ENCODE data around the gene CDH16.

Gene CDH16

GRCh38 chr16:66918355-66918754 lies 330 bp downstream of the CDH16 start:
- DNase-seq = no peak
- Histone ChIP-seq H3K27ac (peak overlapping the region; percentile 90), H3K36me3 (peaks cover 26% of the 10 kb centered on the region), H3K9me3 (ENCODE audit: severe bottlenecking) (no peaks in the 10 kb centered on the region), H3K4me3 (ENCODE audit: low read depth, low read length) (no peak overlapping the region), H3K27me3 (ENCODE audit: insufficient read depth, low read depth, severe bottlenecking) (no peaks in the 10 kb centered on the region)
- TF ChIP-seq CTCF (IDR thresholded peaks at IDR 0.05; ENCODE audit: low read depth, low read length) = no peak

GRCh38 chr16:66917741-66918140 lies 944 bp downstream of the CDH16 start:
- Histone ChIP-seq H3K9me3 (ENCODE audit: severe bottlenecking) (no peaks in the 10 kb centered on the region), H3K36me3 (peaks cover 19% of the 10 kb centered on the region), H3K4me3 (ENCODE audit: low read depth, low read length) (no peak overlapping the region), H3K27ac (peak overlapping the region; percentile 90), H3K27me3 (ENCODE audit: insufficient read depth, low read depth, severe bottlenecking) (no peaks in the 10 kb centered on the region)
- no peak for DNase-seq
- no peak for TF ChIP-seq CTCF (IDR thresholded peaks at IDR 0.05; ENCODE audit: low read depth, low read length)

GRCh38 chr16:66916518-66916917 lies 2.2 kb downstream of the CDH16 start:
- TF ChIP-seq CTCF (IDR thresholded peaks at IDR 0.05; ENCODE audit: low read depth, low read length) = no peak
- Histone ChIP-seq H3K36me3 (peaks cover 7% of the 10 kb centered on the region), H3K9me3 (ENCODE audit: severe bottlenecking) (no peaks in the 10 kb centered on the region), H3K4me3 (ENCODE audit: low read depth, low read length) (no peak overlapping the region), H3K27me3 (ENCODE audit: insufficient read depth, low read depth, severe bottlenecking) (no peaks in the 10 kb centered on the region), H3K27ac (no peak overlapping the region)
- no peak for DNase-seq

- Histone ChIP-seq H3K27ac (no peak overlapping the region), H3K9me3 (ENCODE audit: severe bottlenecking) (no peaks in the 10 kb centered on the region), H3K4me3 (ENCODE audit: low read depth, low read length) (no peak overlapping the region), H3K36me3 (no peaks in the 10 kb centered on the region), H3K27me3 (ENCODE audit: insufficient read depth, low read depth, severe bottlenecking) (no peaks in the 10 kb centered on the region)
- no peak for DNase-seq
- TF ChIP-seq CTCF (IDR thresholded peaks at IDR 0.05; ENCODE audit: low read depth, low read length) = no peak
These were observed 3.6 kb downstream of the CDH16 start for GRCh38 chr16:66915041-66915440.

GRCh38 chr16:66914541-66914940 lies 4.1 kb downstream of the CDH16 start:
- TF ChIP-seq CTCF (IDR thresholded peaks at IDR 0.05; ENCODE audit: low read depth, low read length) = no peak

GRCh38 chr16:66913711-66914110 lies 5.0 kb downstream of the CDH16 start:
- DNase-seq = no peak
- H3K4me3 ChIP-seq (ENCODE audit: low read depth, low read length) = no peak overlapping the region
- no peaks in the 10 kb centered on the region for H3K9me3 ChIP-seq (ENCODE audit: severe bottlenecking)
- H3K27me3 ChIP-seq (ENCODE audit: insufficient read depth, low read depth, severe bottlenecking) = no peaks in the 10 kb centered on the region
- H3K36me3 ChIP-seq = no peaks in the 10 kb centered on the region
- TF ChIP-seq CTCF (IDR thresholded peaks at IDR 0.05; ENCODE audit: low read depth, low read length) = no peak
- H3K27ac ChIP-seq = no peak overlapping the region

More at GRCh38 chr16:66914541-66914940, 4.1 kb downstream of the CDH16 start:
- H3K36me3 ChIP-seq = no peaks in the 10 kb centered on the region
- no peak overlapping the region for H3K27ac ChIP-seq
- H3K27me3 ChIP-seq (ENCODE audit: insufficient read depth, low read depth, severe bottlenecking) = no peaks in the 10 kb centered on the region
- no peak overlapping the region for H3K4me3 ChIP-seq (ENCODE audit: low read depth, low read length)
- no peaks in the 10 kb centered on the region for H3K9me3 ChIP-seq (ENCODE audit: severe bottlenecking)
- DNase-seq = no peak

Measured in WERI-Rb-1 (cell line).